ENCODE measurements around the gene NVL. TPM values are rescaled to one million over a fixed set of nuclear protein-coding genes. Genes with fewer than 3 reads are reported as not detected.

The NVL gene
- polyA plus RNA-seq, 1 experiment: 13.2 TPM

DNA sequence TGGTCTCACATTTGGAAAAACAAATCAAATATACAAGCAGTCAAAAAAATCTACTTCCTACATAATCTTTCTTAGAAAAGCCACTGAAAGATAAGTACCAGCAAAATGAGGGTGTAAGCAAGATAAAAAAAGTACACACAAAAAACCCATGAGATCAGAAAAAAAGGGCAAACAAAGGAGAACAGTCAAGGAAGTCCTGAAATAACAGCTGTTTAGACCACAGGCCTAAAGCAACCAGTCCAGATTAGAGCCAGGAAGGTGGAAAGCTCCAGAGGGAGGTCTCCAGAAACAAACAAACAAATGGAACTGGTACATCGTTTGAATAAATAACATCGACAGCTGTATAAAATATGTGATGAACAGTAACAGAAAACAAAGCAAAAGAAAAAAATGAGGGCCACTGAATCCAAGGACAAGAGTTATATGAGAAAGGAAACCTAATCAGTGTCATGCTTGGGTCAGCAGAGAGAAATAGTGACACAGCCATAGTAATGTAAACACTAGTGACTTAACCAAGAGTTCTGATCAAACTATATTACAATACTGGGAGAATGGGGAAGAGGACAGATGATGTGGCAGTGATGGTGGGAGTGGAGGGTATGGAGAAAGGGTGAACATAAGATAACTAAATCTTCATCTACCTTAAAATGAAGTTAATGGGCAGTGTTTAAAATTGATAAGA lies 67.5 kb downstream of the NVL start:
- no peaks in the 10 kb centered on the region for H3K36me3 ChIP-seq (ENCODE audit: control insufficient read depth, insufficient read depth, low read length)
- H3K27me3 ChIP-seq (ENCODE audit: control insufficient read depth, insufficient read depth, low read length): no peaks in the 10 kb centered on the region
- DNase-seq (ENCODE audit: low read depth): no peak
- TF ChIP-seq, protein P1, sequence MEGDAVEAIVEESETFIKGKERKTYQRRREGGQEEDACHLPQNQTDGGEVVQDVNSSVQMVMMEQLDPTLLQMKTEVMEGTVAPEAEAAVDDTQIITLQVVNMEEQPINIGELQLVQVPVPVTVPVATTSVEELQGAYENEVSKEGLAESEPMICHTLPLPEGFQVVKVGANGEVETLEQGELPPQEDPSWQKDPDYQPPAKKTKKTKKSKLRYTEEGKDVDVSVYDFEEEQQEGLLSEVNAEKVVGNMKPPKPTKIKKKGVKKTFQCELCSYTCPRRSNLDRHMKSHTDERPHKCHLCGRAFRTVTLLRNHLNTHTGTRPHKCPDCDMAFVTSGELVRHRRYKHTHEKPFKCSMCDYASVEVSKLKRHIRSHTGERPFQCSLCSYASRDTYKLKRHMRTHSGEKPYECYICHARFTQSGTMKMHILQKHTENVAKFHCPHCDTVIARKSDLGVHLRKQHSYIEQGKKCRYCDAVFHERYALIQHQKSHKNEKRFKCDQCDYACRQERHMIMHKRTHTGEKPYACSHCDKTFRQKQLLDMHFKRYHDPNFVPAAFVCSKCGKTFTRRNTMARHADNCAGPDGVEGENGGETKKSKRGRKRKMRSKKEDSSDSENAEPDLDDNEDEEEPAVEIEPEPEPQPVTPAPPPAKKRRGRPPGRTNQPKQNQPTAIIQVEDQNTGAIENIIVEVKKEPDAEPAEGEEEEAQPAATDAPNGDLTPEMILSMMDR (IDR thresholded peaks at IDR 0.05; ENCODE audit: insufficient read depth, low read depth, low read length): no peak
- no peak overlapping the region for H3K4me3 ChIP-seq (ENCODE audit: low read depth, low read length)
- POLR2A ChIA-PET: no interaction called here
- CTCF ChIA-PET: interaction anchor here (1.1 kb wide), 1 partner anchor 96 kb away, joined by 3 read pairs; no protein-coding TSS in a partner anchor

DNA sequence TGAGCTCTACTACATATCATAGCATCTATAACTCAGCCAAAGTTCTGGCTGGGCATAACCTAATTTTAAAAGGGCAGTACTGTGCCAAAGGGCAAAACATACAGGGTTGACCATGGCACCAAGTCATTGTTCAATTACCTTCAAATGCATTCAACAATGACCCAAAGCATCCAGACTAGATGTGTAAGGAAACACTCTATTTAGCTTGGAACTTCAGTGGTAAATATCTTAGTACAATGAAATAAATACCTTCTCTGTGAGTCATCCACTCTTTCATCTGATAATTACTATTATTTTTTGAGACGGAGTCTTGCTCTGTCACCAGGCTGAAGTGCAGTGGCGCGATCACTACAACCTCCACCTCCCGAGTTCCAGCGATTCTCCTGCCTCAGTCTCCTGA lies 70.0 kb downstream of the NVL start:
- CTCF ChIA-PET: no interaction called here
- TF ChIP-seq, protein P1 (IDR thresholded peaks at IDR 0.05; ENCODE audit: insufficient read depth, low read depth, low read length): no peak
- Histone ChIP-seq H3K4me3 (ENCODE audit: low read depth, low read length) (no peak overlapping the region), H3K36me3 (ENCODE audit: control insufficient read depth, insufficient read depth, low read length) (no peaks in the 10 kb centered on the region), H3K27me3 (ENCODE audit: control insufficient read depth, insufficient read depth, low read length) (no peaks in the 10 kb centered on the region)
- no peak for DNase-seq (ENCODE audit: low read depth)
- POLR2A ChIA-PET: no interaction called here

DNA sequence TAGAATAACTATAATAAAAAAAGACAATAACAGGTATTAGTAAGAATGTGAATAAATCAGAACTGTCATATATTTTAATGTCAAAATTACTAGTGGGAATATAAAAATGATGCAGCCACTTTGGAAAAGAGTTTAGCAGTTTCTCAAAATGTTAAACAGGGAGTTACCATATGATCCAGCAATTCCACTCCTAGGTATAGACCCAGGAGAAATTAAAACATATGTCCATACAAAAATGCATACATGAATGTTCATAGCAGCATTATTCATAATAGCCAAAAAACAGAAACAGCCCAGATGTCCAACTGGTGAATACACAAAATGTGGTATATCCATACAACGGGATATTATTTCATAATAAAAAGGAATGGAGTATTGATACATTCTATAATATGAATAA lies 71.6 kb downstream of the NVL start:
- DNase-seq (ENCODE audit: low read depth): no peak
- ChIA-PET POLR2A (no interaction called here), CTCF (no interaction called here)
- no peak overlapping the region for H3K4me3 ChIP-seq (ENCODE audit: low read depth, low read length)
- TF ChIP-seq, protein P1 (IDR thresholded peaks at IDR 0.05; ENCODE audit: insufficient read depth, low read depth, low read length): no peak
- H3K27me3 ChIP-seq (ENCODE audit: control insufficient read depth, insufficient read depth, low read length): no peaks in the 10 kb centered on the region
- no peaks in the 10 kb centered on the region for H3K36me3 ChIP-seq (ENCODE audit: control insufficient read depth, insufficient read depth, low read length)

DNA sequence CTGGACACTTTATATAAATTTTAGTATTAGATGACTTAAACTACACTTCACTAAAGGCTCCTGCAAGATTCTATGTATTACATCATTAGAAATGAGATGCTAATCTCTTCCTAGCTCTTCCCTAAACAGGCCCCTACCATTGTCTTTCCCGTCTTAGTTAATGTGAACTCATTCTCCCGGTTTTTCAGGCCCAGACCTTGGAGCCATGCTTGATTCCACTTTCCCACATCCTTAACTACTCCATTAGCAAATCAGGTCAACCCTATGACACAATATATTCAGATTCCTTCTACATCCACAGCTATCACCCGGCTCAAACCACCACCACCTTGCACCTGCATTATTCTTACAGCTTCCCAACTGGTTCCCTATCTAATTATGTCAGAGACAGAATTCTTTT lies 73.3 kb downstream of the NVL start:
- TF ChIP-seq, protein P1 (IDR thresholded peaks at IDR 0.05; ENCODE audit: insufficient read depth, low read depth, low read length): no peak
- no peak overlapping the region for H3K4me3 ChIP-seq (ENCODE audit: low read depth, low read length)
- no peak for DNase-seq (ENCODE audit: low read depth)
- POLR2A ChIA-PET: no interaction called here
- CTCF ChIA-PET: interaction anchor here (1.1 kb wide), 1 partner anchor 10 kb away, joined by 3 read pairs; no protein-coding TSS in a partner anchor
- H3K36me3 ChIP-seq (ENCODE audit: control insufficient read depth, insufficient read depth, low read length): no peaks in the 10 kb centered on the region
- no peaks in the 10 kb centered on the region for H3K27me3 ChIP-seq (ENCODE audit: control insufficient read depth, insufficient read depth, low read length)

DNA sequence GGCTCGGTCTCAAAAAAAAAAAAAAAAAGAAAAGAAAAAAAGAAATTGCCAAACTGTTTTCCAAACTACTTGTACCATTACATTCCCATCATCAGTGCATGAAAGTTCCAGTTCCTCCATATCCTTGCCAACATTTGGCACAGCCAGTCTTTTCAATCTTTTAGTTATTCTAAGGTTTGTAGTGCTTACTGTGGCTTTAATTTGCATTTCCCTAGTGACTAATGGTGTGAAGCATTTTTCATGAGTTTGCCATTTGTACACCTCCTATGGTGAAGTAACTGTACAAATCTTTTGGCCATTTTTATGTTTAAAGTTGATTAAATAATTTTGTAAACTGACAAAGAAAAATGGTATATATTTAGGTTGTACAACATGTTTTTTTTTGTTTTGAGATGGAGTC lies 76.3 kb downstream of the NVL start:
- POLR2A ChIA-PET: no interaction called here
- no peak for DNase-seq (ENCODE audit: low read depth)
- CTCF ChIA-PET: no interaction called here
- H3K36me3 ChIP-seq (ENCODE audit: control insufficient read depth, insufficient read depth, low read length): peaks cover 4% of the 10 kb centered on the region; the same call in 1 of the 2 replicates
- no peak overlapping the region for H3K4me3 ChIP-seq (ENCODE audit: low read depth, low read length)
- H3K27me3 ChIP-seq (ENCODE audit: control insufficient read depth, insufficient read depth, low read length): no peaks in the 10 kb centered on the region
- TF ChIP-seq, protein P1 (IDR thresholded peaks at IDR 0.05; ENCODE audit: insufficient read depth, low read depth, low read length): no peak
